ENCODE data around the gene USP28.

GRCh38 chr11:113867843-113868503, 7.4 kb downstream of the USP28 start:
- TF ChIP-seq GATA2 (IDR thresholded peaks at IDR 0.05; ENCODE audit: low read depth, low read length) (no peak), GATA3 (IDR thresholded peaks at IDR 0.05; ENCODE audit: low read depth, low read length) (no peak)

Data from SH-SY5Y (cell line).